Measurements from ENCODE around the gene GOPC. TPM values are rescaled to one million over a fixed set of nuclear protein-coding genes. Genes with fewer than 3 reads are reported as not detected.

The GOPC gene
- total RNA-seq, 1 donor from 2014 or later: 51.9 TPM

Other genes with a start within 250 kb of the GOPC start
- gene ROS1, start 176.6 kb downstream of the GOPC start, total RNA-seq: under 0.01 TPM
- 3.2 TPM for gene DCBLD1, start 119.8 kb downstream of the GOPC start, total RNA-seq
- gene NUS1, start 73.0 kb upstream of the GOPC start, total RNA-seq: 34.7 TPM